ENCODE results near the gene UGT2B11.
"Not testable (repeated sequence)": the region's sequence is repeated elsewhere in the genome, so short reads cannot be mapped to it uniquely, and the experiment has no call there.

Gene UGT2B11

GRCh38 chr4:69190621-69191020 is 23.9 kb downstream of the UGT2B11 start:
- not testable (repeated sequence) for H3K4me2 ChIP-seq (ENCODE audit: low read length); H3K4me3 ChIP-seq (ENCODE audit: low read depth, low read length, poor library complexity, severe bottlenecking); H3K9ac ChIP-seq (ENCODE audit: low read length)

GRCh38 chr4:69181519-69182169 is 32.9 kb downstream of the UGT2B11 start:
- H4K20me1 ChIP-seq (ENCODE audit: insufficient read depth, low read length); H3K9ac ChIP-seq (ENCODE audit: low read length); H3K27me3 ChIP-seq (ENCODE audit: insufficient read depth, low read length); H3K36me3 ChIP-seq (ENCODE audit: insufficient read depth, low read length); H3K79me2 ChIP-seq (ENCODE audit: insufficient read depth, low read length); H3K27ac ChIP-seq (ENCODE audit: low read depth, low read length, poor library complexity, severe bottlenecking); H3K9me2 ChIP-seq (ENCODE audit: low read depth, low read length); H3F3A ChIP-seq (ENCODE audit: insufficient read depth, low read length); H2AFZ ChIP-seq (ENCODE audit: low read length); H3K4me3 ChIP-seq (ENCODE audit: low read depth, low read length, poor library complexity, severe bottlenecking); H3K4me2 ChIP-seq (ENCODE audit: low read length); H3K9me3 ChIP-seq (ENCODE audit: low read length); H3K4me1 ChIP-seq (ENCODE audit: insufficient read depth, low read length, severe bottlenecking): not testable (repeated sequence)

More at GRCh38 chr4:69190621-69191020, 23.9 kb downstream of the UGT2B11 start:
- not testable (repeated sequence) for H4K20me1 ChIP-seq (ENCODE audit: insufficient read depth, low read length); H3K9me3 ChIP-seq (ENCODE audit: low read length); H3K9me2 ChIP-seq (ENCODE audit: low read depth, low read length); H3K27ac ChIP-seq (ENCODE audit: low read depth, low read length, poor library complexity, severe bottlenecking); H3F3A ChIP-seq (ENCODE audit: insufficient read depth, low read length); H3K79me2 ChIP-seq (ENCODE audit: insufficient read depth, low read length); H3K4me1 ChIP-seq (ENCODE audit: insufficient read depth, low read length, severe bottlenecking); H3K36me3 ChIP-seq (ENCODE audit: insufficient read depth, low read length); H2AFZ ChIP-seq (ENCODE audit: low read length); H3K27me3 ChIP-seq (ENCODE audit: insufficient read depth, low read length)

DNA sequence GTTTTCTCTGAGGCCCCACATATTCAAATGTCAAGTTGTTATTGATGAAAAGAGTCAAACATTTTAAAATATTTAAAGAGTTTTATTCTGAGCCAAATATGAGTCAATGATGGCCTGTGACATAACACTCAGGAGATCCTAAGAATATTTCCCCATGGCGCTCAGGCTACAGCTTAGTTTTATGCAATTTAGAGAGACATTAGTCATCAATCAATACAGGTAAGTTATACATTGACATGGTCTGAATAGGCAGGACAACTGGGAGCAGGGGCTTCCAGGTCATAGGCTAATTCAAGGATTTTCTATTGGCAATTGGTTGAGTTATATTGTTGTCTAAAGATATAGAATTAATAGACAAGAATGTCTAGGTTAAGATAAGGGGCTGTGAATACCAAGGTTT is 34.7 kb downstream of the UGT2B11 start:
- not testable (repeated sequence) for H3K36me3 ChIP-seq (ENCODE audit: insufficient read depth, low read length); H3K27ac ChIP-seq (ENCODE audit: low read depth, low read length, poor library complexity, severe bottlenecking)

DNA sequence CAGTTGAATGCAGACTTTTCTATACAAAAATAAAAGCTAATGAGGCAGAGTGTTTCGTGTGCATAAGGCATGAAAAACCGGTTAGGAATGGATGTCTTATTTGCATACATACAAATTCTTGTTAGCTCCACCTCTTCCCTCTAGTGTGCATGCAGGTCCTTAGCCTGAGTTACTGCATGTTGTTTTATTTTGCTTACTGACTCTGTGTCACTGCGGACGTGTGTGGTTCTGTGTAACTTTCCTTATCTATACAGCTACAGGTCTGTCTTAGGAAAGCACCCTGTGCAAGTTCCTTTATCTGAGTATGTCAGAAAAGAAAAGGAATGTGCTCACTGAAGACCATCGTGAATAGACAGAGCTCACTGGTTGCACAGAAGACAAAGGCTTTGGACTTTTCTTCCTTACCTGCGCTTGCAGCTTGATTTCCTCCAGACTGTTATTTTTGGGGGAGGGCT is 35.8 kb downstream of the UGT2B11 start:
- H4K20me1 ChIP-seq (ENCODE audit: insufficient read depth, low read length); H3K4me1 ChIP-seq (ENCODE audit: insufficient read depth, low read length, severe bottlenecking); H3K4me3 ChIP-seq (ENCODE audit: low read depth, low read length, poor library complexity, severe bottlenecking); H3K9me2 ChIP-seq (ENCODE audit: low read depth, low read length); H3K36me3 ChIP-seq (ENCODE audit: insufficient read depth, low read length); H2AFZ ChIP-seq (ENCODE audit: low read length); H3K9ac ChIP-seq (ENCODE audit: low read length); H3K9me3 ChIP-seq (ENCODE audit: low read length); H3K27ac ChIP-seq (ENCODE audit: low read depth, low read length, poor library complexity, severe bottlenecking); H3F3A ChIP-seq (ENCODE audit: insufficient read depth, low read length); H3K4me2 ChIP-seq (ENCODE audit: low read length); H3K79me2 ChIP-seq (ENCODE audit: insufficient read depth, low read length); H3K27me3 ChIP-seq (ENCODE audit: insufficient read depth, low read length): not testable (repeated sequence)

More for the DNA sequence above, 34.7 kb downstream of the UGT2B11 start:
- H3K9me3 ChIP-seq (ENCODE audit: low read length); H2AFZ ChIP-seq (ENCODE audit: low read length); H3K27me3 ChIP-seq (ENCODE audit: insufficient read depth, low read length); H3K4me1 ChIP-seq (ENCODE audit: insufficient read depth, low read length, severe bottlenecking); H3K4me3 ChIP-seq (ENCODE audit: low read depth, low read length, poor library complexity, severe bottlenecking); H3K9me2 ChIP-seq (ENCODE audit: low read depth, low read length); H3K9ac ChIP-seq (ENCODE audit: low read length); H3K4me2 ChIP-seq (ENCODE audit: low read length); H3F3A ChIP-seq (ENCODE audit: insufficient read depth, low read length); H4K20me1 ChIP-seq (ENCODE audit: insufficient read depth, low read length); H3K79me2 ChIP-seq (ENCODE audit: insufficient read depth, low read length): not testable (repeated sequence)

DNA sequence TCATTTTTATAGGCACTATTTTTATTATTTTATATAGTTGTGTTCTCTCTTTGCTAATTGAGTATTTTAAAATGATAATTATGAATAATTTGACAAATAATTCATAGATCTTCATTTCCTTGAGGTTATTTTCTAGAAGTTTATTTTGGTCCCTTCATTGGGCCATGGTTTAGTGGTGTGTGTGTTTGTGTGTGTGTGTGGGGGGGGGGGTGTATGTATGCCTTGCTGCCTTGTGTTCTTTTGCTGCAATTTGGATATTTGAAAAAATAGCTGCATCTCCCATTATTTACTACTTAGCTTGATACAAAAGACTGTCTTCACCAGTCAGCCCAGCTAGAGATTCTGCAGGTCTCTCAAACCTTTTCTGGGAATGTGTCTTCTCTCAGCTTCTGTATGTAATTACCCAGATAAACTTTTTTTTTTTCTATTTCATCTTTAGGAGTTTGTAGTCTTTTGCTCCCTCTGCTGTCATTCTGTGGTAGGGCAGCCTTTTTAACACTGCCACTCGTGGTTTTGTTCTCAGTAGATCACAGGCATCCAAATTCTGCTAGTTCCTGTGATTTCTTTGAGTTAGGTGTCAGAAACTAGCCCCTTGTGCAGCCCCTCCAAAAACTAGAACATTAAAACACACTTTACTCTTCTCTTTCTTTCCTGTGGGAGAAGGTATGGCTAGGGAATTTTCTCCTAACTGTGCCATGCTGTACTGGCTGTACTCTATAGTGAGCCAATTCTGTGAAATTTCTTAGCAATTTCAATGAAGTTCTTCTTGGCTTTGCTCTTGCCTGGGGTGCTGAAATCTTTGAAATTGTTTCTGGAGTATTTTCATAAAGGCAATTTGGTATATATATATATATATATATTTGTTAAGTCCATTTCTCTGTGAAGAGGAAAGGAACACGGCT is 44.1 kb downstream of the UGT2B11 start:
- not testable (repeated sequence) for H3K27ac ChIP-seq (ENCODE audit: low read depth, low read length, poor library complexity, severe bottlenecking); H3K9me2 ChIP-seq (ENCODE audit: low read depth, low read length); H3K9me3 ChIP-seq (ENCODE audit: low read length); H3K4me3 ChIP-seq (ENCODE audit: low read depth, low read length, poor library complexity, severe bottlenecking); H3K27me3 ChIP-seq (ENCODE audit: insufficient read depth, low read length); H3K79me2 ChIP-seq (ENCODE audit: insufficient read depth, low read length); H3K9ac ChIP-seq (ENCODE audit: low read length); H4K20me1 ChIP-seq (ENCODE audit: insufficient read depth, low read length); H2AFZ ChIP-seq (ENCODE audit: low read length); H3K36me3 ChIP-seq (ENCODE audit: insufficient read depth, low read length); H3K4me2 ChIP-seq (ENCODE audit: low read length); H3F3A ChIP-seq (ENCODE audit: insufficient read depth, low read length); H3K4me1 ChIP-seq (ENCODE audit: insufficient read depth, low read length, severe bottlenecking)
- peak; percentile 48 for TF ChIP-seq CTCF (IDR thresholded peaks at IDR 0.05; ENCODE audit: low read length)

GRCh38 chr4:69169171-69169570 is 45.4 kb downstream of the UGT2B11 start:
- not testable (repeated sequence) for H3K9me3 ChIP-seq (ENCODE audit: low read length); H4K20me1 ChIP-seq (ENCODE audit: insufficient read depth, low read length); H3K4me2 ChIP-seq (ENCODE audit: low read length); H3K79me2 ChIP-seq (ENCODE audit: insufficient read depth, low read length); H3K27ac ChIP-seq (ENCODE audit: low read depth, low read length, poor library complexity, severe bottlenecking); H2AFZ ChIP-seq (ENCODE audit: low read length); H3K4me3 ChIP-seq (ENCODE audit: low read depth, low read length, poor library complexity, severe bottlenecking); H3K27me3 ChIP-seq (ENCODE audit: insufficient read depth, low read length); H3K9ac ChIP-seq (ENCODE audit: low read length); H3K36me3 ChIP-seq (ENCODE audit: insufficient read depth, low read length); H3F3A ChIP-seq (ENCODE audit: insufficient read depth, low read length); H3K4me1 ChIP-seq (ENCODE audit: insufficient read depth, low read length, severe bottlenecking); H3K9me2 ChIP-seq (ENCODE audit: low read depth, low read length)
